Neural cell (in vitro differentiated cells): Measurements from ENCODE around the gene LMO1.

ENCODE experiments used
- EZH2 ChIP-seq: fragments of 200-600, 300-800 bp; shearing (Covaris generic), sonication (generic); IDR thresholded peaks from 2 replicates; pipeline ENCODE4 v1.6.1; 2014; ENCODE audit warnings: antibody characterized with exemption, low read length, borderline replicate concordance, mild to moderate bottlenecking; ENCODE audit not compliant: insufficient read depth, poor library complexity, severe bottlenecking
- POLR2AphosphoS5 ChIP-seq: IDR thresholded peaks from 2 replicates; pipeline ENCODE4 v1.6.1; 2012
- TF ChIP-seq, protein P1 (sequence below): fragments of 450-650 bp; IDR thresholded peaks from 2 replicates; pipeline ENCODE4 v1.5.1; 2014; ENCODE audit warnings: antibody characterized with exemption, mild to moderate bottlenecking, moderate library complexity; ENCODE audit not compliant: poor library complexity, severe bottlenecking

DNA sequence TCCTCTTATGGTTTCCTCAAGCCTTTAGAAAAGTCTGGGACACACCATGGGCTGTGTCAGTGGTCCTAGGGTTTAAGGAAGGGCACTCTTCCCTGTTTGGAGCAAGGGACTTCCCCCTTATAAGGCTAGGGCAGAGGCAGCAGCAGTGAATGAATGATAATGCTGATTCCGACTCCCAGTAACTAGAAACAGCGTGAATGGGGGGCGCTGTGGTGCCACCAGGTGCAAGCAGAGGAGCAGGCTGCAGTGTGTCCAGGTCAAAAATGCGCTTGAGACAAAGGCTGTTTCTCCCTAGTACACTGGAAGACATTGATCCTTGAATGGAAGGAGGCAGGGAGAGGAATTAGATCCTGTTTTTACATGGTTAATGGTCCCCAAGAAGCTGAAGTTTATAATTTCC, 83.2 kb downstream of the LMO1 start:
- TF ChIP-seq, protein P1, sequence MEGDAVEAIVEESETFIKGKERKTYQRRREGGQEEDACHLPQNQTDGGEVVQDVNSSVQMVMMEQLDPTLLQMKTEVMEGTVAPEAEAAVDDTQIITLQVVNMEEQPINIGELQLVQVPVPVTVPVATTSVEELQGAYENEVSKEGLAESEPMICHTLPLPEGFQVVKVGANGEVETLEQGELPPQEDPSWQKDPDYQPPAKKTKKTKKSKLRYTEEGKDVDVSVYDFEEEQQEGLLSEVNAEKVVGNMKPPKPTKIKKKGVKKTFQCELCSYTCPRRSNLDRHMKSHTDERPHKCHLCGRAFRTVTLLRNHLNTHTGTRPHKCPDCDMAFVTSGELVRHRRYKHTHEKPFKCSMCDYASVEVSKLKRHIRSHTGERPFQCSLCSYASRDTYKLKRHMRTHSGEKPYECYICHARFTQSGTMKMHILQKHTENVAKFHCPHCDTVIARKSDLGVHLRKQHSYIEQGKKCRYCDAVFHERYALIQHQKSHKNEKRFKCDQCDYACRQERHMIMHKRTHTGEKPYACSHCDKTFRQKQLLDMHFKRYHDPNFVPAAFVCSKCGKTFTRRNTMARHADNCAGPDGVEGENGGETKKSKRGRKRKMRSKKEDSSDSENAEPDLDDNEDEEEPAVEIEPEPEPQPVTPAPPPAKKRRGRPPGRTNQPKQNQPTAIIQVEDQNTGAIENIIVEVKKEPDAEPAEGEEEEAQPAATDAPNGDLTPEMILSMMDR, result no peak
- TF ChIP-seq EZH2 (no peak), POLR2AphosphoS5 (no peak)
